Esophagus squamous epithelium (tissue), 4 donors: ENCODE measurements around the gene HYDIN.
"Not testable (repeated sequence)": the region's sequence is repeated elsewhere in the genome, so short reads cannot be mapped to it uniquely, and the experiment has no call there.

Experiments
- POLR2A ChIP-seq, 4 donors: fragments of 450-650 bp; IDR thresholded peaks; one replicate each; pipeline ENCODE4 v1.6.1; 2017; ENCODE audit warnings: antibody characterized with exemption in 4 of 4, mild to moderate bottlenecking in 4 of 4, moderate library complexity in 3 of 4
- TF ChIP-seq, protein P1 (sequence below), 6 experiments: fragments of 450-650 bp in 4 of 6; fragments of 200-600 bp in 2 of 6; sonication (generic) in 2 of 6; IDR thresholded peaks; one replicate each; pipeline ENCODE4 v1.5.1; 2016 to 2019; ENCODE audit warnings: antibody characterized with exemption in 6 of 6, mild to moderate bottlenecking in 4 of 6, moderate library complexity in 4 of 6

DNA sequence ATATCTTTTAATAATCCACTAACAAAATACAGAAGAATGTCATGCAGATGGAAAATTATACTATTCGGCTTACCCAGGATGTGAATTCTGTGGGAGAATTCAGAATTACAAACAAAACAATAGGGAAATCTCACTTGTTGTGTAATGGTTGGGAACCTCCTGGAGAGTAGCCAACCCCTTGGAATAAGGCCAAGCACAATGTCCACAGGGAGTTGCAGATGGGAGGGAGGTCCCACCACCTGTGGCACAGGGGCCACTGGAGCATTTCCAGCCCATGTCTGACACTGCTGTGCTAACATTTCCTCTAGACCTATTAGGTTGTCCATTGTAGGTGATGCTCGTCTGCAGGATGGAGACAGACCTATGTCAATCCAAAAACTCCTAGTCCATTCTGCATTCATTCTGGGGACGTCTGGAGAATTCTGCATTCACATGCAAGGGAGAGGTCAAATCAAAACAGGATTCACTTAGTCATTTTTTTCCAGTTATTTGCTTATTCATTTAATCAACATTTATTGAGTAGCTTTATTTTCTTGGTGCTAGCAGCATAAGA is 120.8 kb downstream of the HYDIN start:
- TF ChIP-seq, protein P1, sequence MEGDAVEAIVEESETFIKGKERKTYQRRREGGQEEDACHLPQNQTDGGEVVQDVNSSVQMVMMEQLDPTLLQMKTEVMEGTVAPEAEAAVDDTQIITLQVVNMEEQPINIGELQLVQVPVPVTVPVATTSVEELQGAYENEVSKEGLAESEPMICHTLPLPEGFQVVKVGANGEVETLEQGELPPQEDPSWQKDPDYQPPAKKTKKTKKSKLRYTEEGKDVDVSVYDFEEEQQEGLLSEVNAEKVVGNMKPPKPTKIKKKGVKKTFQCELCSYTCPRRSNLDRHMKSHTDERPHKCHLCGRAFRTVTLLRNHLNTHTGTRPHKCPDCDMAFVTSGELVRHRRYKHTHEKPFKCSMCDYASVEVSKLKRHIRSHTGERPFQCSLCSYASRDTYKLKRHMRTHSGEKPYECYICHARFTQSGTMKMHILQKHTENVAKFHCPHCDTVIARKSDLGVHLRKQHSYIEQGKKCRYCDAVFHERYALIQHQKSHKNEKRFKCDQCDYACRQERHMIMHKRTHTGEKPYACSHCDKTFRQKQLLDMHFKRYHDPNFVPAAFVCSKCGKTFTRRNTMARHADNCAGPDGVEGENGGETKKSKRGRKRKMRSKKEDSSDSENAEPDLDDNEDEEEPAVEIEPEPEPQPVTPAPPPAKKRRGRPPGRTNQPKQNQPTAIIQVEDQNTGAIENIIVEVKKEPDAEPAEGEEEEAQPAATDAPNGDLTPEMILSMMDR (IDR thresholded peaks at IDR 0.05) = not testable (repeated sequence)
- TF ChIP-seq POLR2A (IDR thresholded peaks at IDR 0.05) = not testable (repeated sequence)
